ENCODE measurements around the gene BOK. TPM values are rescaled to one million over a fixed set of nuclear protein-coding genes. Genes with fewer than 3 reads are reported as not detected.

The BOK gene
- total RNA-seq, 1 experiment from 2014 or later: not detected

GRCh38 chr2:241560162-241560882 lies 1.8 kb downstream of the BOK start:
- no peak overlapping the region for H3K4me3 ChIP-seq (ENCODE audit: low read length)
- H3K36me3 ChIP-seq (ENCODE audit: insufficient read depth, low read length): no peaks in the 10 kb centered on the region
- H3K9me3 ChIP-seq (ENCODE audit: low read length): no peaks in the 10 kb centered on the region
- peaks cover 5% of the 10 kb centered on the region; the same call in 1 of the 2 replicates for H3K4me1 ChIP-seq (ENCODE audit: low read length)
- H3K9me2 ChIP-seq (replicated peaks; ENCODE audit: insufficient read depth, low read length): no peaks in the 10 kb centered on the region
- H3K27ac ChIP-seq (ENCODE audit: low read length): no peak overlapping the region
- no peak for DNase-seq
- no peaks in the 10 kb centered on the region for H3K27me3 ChIP-seq (ENCODE audit: low read length)
- H3K9ac ChIP-seq (ENCODE audit: low read length): no peak overlapping the region
- H4K20me1 ChIP-seq (ENCODE audit: insufficient read depth, low read depth, low read length): no peaks in the 10 kb centered on the region
- H3K4me2 ChIP-seq (ENCODE audit: low read depth, low read length, poor library complexity, severe bottlenecking): no peak overlapping the region
- no peak overlapping the region for H2AFZ ChIP-seq (ENCODE audit: low read length)
- H3K79me2 ChIP-seq (ENCODE audit: low read length): no peaks in the 10 kb centered on the region

GRCh38 chr2:241560883-241561474 lies 2.4 kb downstream of the BOK start:
- Histone ChIP-seq H3K4me1 (ENCODE audit: low read length) (peaks cover 5% of the 10 kb centered on the region; the same call in 1 of the 2 replicates), H3K4me2 (ENCODE audit: low read depth, low read length, poor library complexity, severe bottlenecking) (no peak overlapping the region), H3K4me3 (ENCODE audit: low read length) (no peak overlapping the region), H4K20me1 (ENCODE audit: insufficient read depth, low read depth, low read length) (no peaks in the 10 kb centered on the region), H3K27ac (ENCODE audit: low read length) (no peak overlapping the region), H3K27me3 (ENCODE audit: low read length) (no peaks in the 10 kb centered on the region), H3K36me3 (ENCODE audit: insufficient read depth, low read length) (no peaks in the 10 kb centered on the region), H3K9me2 (replicated peaks; ENCODE audit: insufficient read depth, low read length) (no peaks in the 10 kb centered on the region), H3K79me2 (ENCODE audit: low read length) (no peaks in the 10 kb centered on the region), H3K9me3 (ENCODE audit: low read length) (no peaks in the 10 kb centered on the region), H2AFZ (ENCODE audit: low read length) (no peak overlapping the region), H3K9ac (ENCODE audit: low read length) (no peak overlapping the region)
- DNase-seq: no peak

- Histone ChIP-seq H2AFZ (ENCODE audit: low read length) (no peak overlapping the region), H3K9me2 (replicated peaks; ENCODE audit: insufficient read depth, low read length) (no peaks in the 10 kb centered on the region), H3K4me2 (ENCODE audit: low read depth, low read length, poor library complexity, severe bottlenecking) (no peak overlapping the region), H3K36me3 (ENCODE audit: insufficient read depth, low read length) (no peaks in the 10 kb centered on the region), H3K9ac (ENCODE audit: low read length) (no peak overlapping the region), H3K27ac (ENCODE audit: low read length) (no peak overlapping the region), H3K4me3 (ENCODE audit: low read length) (no peak overlapping the region), H3K4me1 (ENCODE audit: low read length) (peaks cover 5% of the 10 kb centered on the region; the same call in 1 of the 2 replicates), H3K27me3 (ENCODE audit: low read length) (no peaks in the 10 kb centered on the region), H4K20me1 (ENCODE audit: insufficient read depth, low read depth, low read length) (no peaks in the 10 kb centered on the region), H3K79me2 (ENCODE audit: low read length) (no peaks in the 10 kb centered on the region), H3K9me3 (ENCODE audit: low read length) (no peaks in the 10 kb centered on the region)
- DNase-seq: no peak
These were observed 3.3 kb downstream of the BOK start for GRCh38 chr2:241561832-241562231.

- Histone ChIP-seq H4K20me1 (ENCODE audit: insufficient read depth, low read depth, low read length) (no peaks in the 10 kb centered on the region), H3K27me3 (ENCODE audit: low read length) (no peaks in the 10 kb centered on the region), H3K9me2 (replicated peaks; ENCODE audit: insufficient read depth, low read length) (no peaks in the 10 kb centered on the region), H3K9me3 (ENCODE audit: low read length) (no peaks in the 10 kb centered on the region), H3K9ac (ENCODE audit: low read length) (no peak overlapping the region), H3K4me3 (ENCODE audit: low read length) (no peak overlapping the region), H3K27ac (ENCODE audit: low read length) (no peak overlapping the region), H3K36me3 (ENCODE audit: insufficient read depth, low read length) (no peaks in the 10 kb centered on the region), H3K4me1 (ENCODE audit: low read length) (peaks cover 5% of the 10 kb centered on the region; the same call in 1 of the 2 replicates), H3K4me2 (ENCODE audit: low read depth, low read length, poor library complexity, severe bottlenecking) (no peak overlapping the region), H3K79me2 (ENCODE audit: low read length) (no peaks in the 10 kb centered on the region), H2AFZ (ENCODE audit: low read length) (no peak overlapping the region)
- no peak for DNase-seq
These were observed 3.8 kb downstream of the BOK start for GRCh38 chr2:241562269-241562891.

- no peaks in the 10 kb centered on the region for H3K9me2 ChIP-seq (replicated peaks; ENCODE audit: insufficient read depth, low read length)
- no peak overlapping the region for H3K4me2 ChIP-seq (ENCODE audit: low read depth, low read length, poor library complexity, severe bottlenecking)
- H3K9ac ChIP-seq (ENCODE audit: low read length): no peak overlapping the region
- H3K4me1 ChIP-seq (ENCODE audit: low read length): peaks cover 5% of the 10 kb centered on the region; the same call in 1 of the 2 replicates
- H3K4me3 ChIP-seq (ENCODE audit: low read length): no peak overlapping the region
- no peaks in the 10 kb centered on the region for H3K9me3 ChIP-seq (ENCODE audit: low read length)
- H4K20me1 ChIP-seq (ENCODE audit: insufficient read depth, low read depth, low read length): no peaks in the 10 kb centered on the region
- no peak overlapping the region for H3K27ac ChIP-seq (ENCODE audit: low read length)
- no peaks in the 10 kb centered on the region for H3K36me3 ChIP-seq (ENCODE audit: insufficient read depth, low read length)
- no peak for DNase-seq
- no peaks in the 10 kb centered on the region for H3K27me3 ChIP-seq (ENCODE audit: low read length)
- H2AFZ ChIP-seq (ENCODE audit: low read length): no peak overlapping the region
- H3K79me2 ChIP-seq (ENCODE audit: low read length): no peaks in the 10 kb centered on the region
These were observed 4.5 kb downstream of the BOK start for GRCh38 chr2:241563031-241563507.

- Histone ChIP-seq H3K4me1 (ENCODE audit: low read length) (peaks cover 5% of the 10 kb centered on the region; the same call in 1 of the 2 replicates), H3K79me2 (ENCODE audit: low read length) (no peaks in the 10 kb centered on the region), H3K27me3 (ENCODE audit: low read length) (no peaks in the 10 kb centered on the region), H3K9ac (ENCODE audit: low read length) (no peak overlapping the region), H3K36me3 (ENCODE audit: insufficient read depth, low read length) (no peaks in the 10 kb centered on the region), H3K4me3 (ENCODE audit: low read length) (no peak overlapping the region), H3K9me2 (replicated peaks; ENCODE audit: insufficient read depth, low read length) (no peaks in the 10 kb centered on the region), H3K27ac (ENCODE audit: low read length) (no peak overlapping the region), H3K9me3 (ENCODE audit: low read length) (no peaks in the 10 kb centered on the region), H2AFZ (ENCODE audit: low read length) (no peak overlapping the region), H4K20me1 (ENCODE audit: insufficient read depth, low read depth, low read length) (no peaks in the 10 kb centered on the region), H3K4me2 (ENCODE audit: low read depth, low read length, poor library complexity, severe bottlenecking) (no peak overlapping the region)
- no peak for DNase-seq
These were observed 5.0 kb downstream of the BOK start for GRCh38 chr2:241563571-241563980.

GRCh38 chr2:241563981-241564595 lies 5.5 kb downstream of the BOK start:
- Histone ChIP-seq H4K20me1 (ENCODE audit: insufficient read depth, low read depth, low read length) (no peaks in the 10 kb centered on the region), H3K79me2 (ENCODE audit: low read length) (no peaks in the 10 kb centered on the region), H3K4me1 (ENCODE audit: low read length) (peaks cover 5% of the 10 kb centered on the region; the same call in 1 of the 2 replicates), H3K36me3 (ENCODE audit: insufficient read depth, low read length) (no peaks in the 10 kb centered on the region), H3K27ac (ENCODE audit: low read length) (no peak overlapping the region), H3K4me2 (ENCODE audit: low read depth, low read length, poor library complexity, severe bottlenecking) (no peak overlapping the region), H3K27me3 (ENCODE audit: low read length) (no peaks in the 10 kb centered on the region), H3K9ac (ENCODE audit: low read length) (no peak overlapping the region), H3K9me3 (ENCODE audit: low read length) (no peaks in the 10 kb centered on the region), H3K9me2 (replicated peaks; ENCODE audit: insufficient read depth, low read length) (no peaks in the 10 kb centered on the region), H3K4me3 (ENCODE audit: low read length) (no peak overlapping the region), H2AFZ (ENCODE audit: low read length) (no peak overlapping the region)
- no peak for DNase-seq

All from Karpas-422 (cell line).